ENCODE measurements around the gene PKP4.

PKP4 gene

GRCh38 chr2:158610059-158610458, 153.3 kb downstream of the PKP4 start:
- H3K9me3 ChIP-seq = no peaks in the 10 kb centered on the region
- no peak overlapping the region for H3K4me3 ChIP-seq (ENCODE audit: low read depth, low read length)
- H3K4me1 ChIP-seq = no peaks in the 10 kb centered on the region
- no peaks in the 10 kb centered on the region for H3K36me3 ChIP-seq
- H3K27me3 ChIP-seq = no peaks in the 10 kb centered on the region
- TF ChIP-seq CTCF (IDR thresholded peaks at IDR 0.05; ENCODE audit: low read depth, low read length) = no peak
- no peak for DNase-seq

DNA sequence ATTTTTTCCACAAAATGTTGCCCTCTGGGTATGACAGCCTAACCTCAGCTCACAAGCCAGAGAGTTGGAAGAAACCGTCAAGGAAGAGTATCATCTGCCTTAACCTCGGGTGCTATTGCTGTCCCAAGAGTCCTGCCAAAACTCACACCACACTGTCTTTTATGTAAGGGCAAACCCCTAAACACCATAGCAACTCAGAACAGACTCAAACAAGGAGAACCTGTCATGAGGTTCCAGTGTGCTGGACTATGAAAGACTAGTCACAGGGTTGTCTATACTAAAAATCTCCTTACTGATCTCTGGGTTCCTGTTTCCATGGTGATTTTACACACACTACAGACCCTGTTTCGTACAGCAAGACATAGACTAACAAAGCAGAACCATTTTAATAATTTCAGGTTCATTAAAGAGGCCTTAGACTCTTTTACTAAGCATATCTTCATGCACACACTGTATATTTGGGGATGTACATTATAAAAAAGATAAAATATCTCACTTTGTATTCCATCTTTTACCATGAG, 159.8 kb downstream of the PKP4 start:
- no peaks in the 10 kb centered on the region for H3K36me3 ChIP-seq
- H3K4me1 ChIP-seq = no peaks in the 10 kb centered on the region
- no peaks in the 10 kb centered on the region for H3K27me3 ChIP-seq
- DNase-seq = no peak
- H3K9me3 ChIP-seq = no peaks in the 10 kb centered on the region
- H3K4me3 ChIP-seq (ENCODE audit: low read depth, low read length) = no peak overlapping the region
- no peak for TF ChIP-seq CTCF (IDR thresholded peaks at IDR 0.05; ENCODE audit: low read depth, low read length)

DNA sequence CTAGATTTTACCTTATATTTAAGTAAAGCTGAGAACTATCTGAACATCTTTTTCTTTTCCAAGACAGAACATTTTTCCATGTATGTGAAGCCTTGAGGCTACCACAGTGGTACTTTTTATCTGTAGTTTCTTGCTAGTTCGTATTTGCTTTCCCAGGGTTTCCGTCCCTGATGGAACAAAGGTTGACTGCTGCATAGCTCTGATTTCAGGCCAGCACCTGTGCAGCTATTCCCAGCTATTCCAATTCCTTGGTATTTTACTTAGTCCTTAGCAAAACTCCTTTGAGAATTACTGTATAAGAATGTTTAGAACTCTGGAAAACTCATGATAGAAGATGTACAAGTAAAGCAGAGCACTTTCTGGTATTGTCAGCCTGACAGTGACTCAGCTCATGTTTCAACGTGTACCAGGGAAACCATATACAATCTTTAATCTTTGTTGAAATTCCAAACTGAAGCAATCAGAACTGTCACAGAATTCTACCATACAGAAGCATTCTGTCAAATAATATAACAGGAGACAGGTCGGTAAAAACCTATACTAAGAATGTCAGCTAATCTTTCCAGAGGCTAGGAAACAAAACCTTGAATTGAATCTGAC, 162.2 kb downstream of the PKP4 start:
- H3K4me1 ChIP-seq = no peaks in the 10 kb centered on the region
- H3K9me3 ChIP-seq = no peaks in the 10 kb centered on the region
- DNase-seq = no peak
- H3K27me3 ChIP-seq = no peaks in the 10 kb centered on the region
- H3K36me3 ChIP-seq = no peaks in the 10 kb centered on the region
- no peak for TF ChIP-seq CTCF (IDR thresholded peaks at IDR 0.05; ENCODE audit: low read depth, low read length)
- H3K4me3 ChIP-seq (ENCODE audit: low read depth, low read length) = no peak overlapping the region

DNA sequence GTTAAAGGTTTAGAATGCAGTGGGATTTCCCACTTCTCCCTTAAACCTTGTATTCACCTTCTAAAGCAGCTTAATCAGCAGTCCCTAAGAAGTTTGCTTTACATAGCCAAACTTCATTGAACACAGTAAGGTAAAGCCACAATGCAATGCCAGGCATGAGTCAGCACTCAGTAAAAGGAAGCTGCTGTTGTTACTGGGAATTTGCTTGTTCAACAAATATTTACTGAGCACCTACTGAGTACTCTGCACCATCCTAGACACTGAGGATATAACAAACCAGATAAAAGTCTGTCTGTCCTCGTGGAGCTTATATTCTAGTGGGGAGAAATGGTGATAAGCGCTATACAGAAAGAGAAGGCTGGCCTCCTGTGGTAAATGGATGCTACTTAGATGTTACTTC, 162.7 kb downstream of the PKP4 start:
- no peak for TF ChIP-seq CTCF (IDR thresholded peaks at IDR 0.05; ENCODE audit: low read depth, low read length)
- no peaks in the 10 kb centered on the region for H3K36me3 ChIP-seq
- no peaks in the 10 kb centered on the region for H3K9me3 ChIP-seq
- no peaks in the 10 kb centered on the region for H3K4me1 ChIP-seq
- no peak overlapping the region for H3K4me3 ChIP-seq (ENCODE audit: low read depth, low read length)
- no peak for DNase-seq
- no peaks in the 10 kb centered on the region for H3K27me3 ChIP-seq

DNA sequence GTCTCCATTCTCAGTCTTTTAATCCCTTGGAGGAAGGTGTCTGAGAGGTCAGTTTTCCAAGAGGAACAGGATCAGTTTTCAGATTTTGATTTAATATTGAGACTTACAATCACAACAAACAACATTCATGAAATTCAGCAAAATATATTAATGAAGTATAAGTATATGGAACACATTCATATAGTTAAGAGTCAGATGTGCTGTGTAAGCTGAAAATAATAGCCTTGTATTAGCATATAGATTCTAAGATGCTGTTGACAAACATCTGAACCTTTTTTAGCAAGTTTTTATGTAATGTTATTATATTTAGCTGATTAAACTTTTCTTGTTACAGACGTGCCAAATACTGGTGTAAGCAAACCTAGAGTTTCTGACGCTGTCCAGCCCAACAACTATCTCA, 163.9 kb downstream of the PKP4 start:
- no peaks in the 10 kb centered on the region for H3K27me3 ChIP-seq
- H3K36me3 ChIP-seq = no peaks in the 10 kb centered on the region
- H3K9me3 ChIP-seq = no peaks in the 10 kb centered on the region
- TF ChIP-seq CTCF (IDR thresholded peaks at IDR 0.05; ENCODE audit: low read depth, low read length) = no peak
- no peak overlapping the region for H3K4me3 ChIP-seq (ENCODE audit: low read depth, low read length)
- no peaks in the 10 kb centered on the region for H3K4me1 ChIP-seq
- DNase-seq = no peak

- no peaks in the 10 kb centered on the region for H3K36me3 ChIP-seq
- H3K27me3 ChIP-seq = no peaks in the 10 kb centered on the region
Observed at GRCh38 chr2:158624071-158624667, 167.4 kb downstream of the PKP4 start.

More at GRCh38 chr2:158624071-158624667, 167.4 kb downstream of the PKP4 start:
- no peaks in the 10 kb centered on the region for H3K9me3 ChIP-seq
- no peak for TF ChIP-seq CTCF (IDR thresholded peaks at IDR 0.05; ENCODE audit: low read depth, low read length)
- no peak for DNase-seq
- H3K4me3 ChIP-seq (ENCODE audit: low read depth, low read length) = no peak overlapping the region
- H3K4me1 ChIP-seq = no peaks in the 10 kb centered on the region

All from BE2C (cell line).